B cell (primary cell): ENCODE results near the gene APOLD1.

ENCODE experiments used
- EZH2 ChIP-seq: IDR thresholded peaks from 2 replicates; pipeline ENCODE4 v1.6.1; 2012; ENCODE audit warnings: borderline replicate concordance, low read depth, mild to moderate bottlenecking, moderate library complexity, low read length; ENCODE audit not compliant: insufficient read depth, poor library complexity, severe bottlenecking
- TF ChIP-seq, protein P1 (sequence below): fragments of 200-600 bp; IDR thresholded peaks from one replicate; pipeline ENCODE4 v1.8.0; 2022; ENCODE audit warnings: antibody characterized with exemption, mild to moderate bottlenecking

- TF ChIP-seq, protein P1, sequence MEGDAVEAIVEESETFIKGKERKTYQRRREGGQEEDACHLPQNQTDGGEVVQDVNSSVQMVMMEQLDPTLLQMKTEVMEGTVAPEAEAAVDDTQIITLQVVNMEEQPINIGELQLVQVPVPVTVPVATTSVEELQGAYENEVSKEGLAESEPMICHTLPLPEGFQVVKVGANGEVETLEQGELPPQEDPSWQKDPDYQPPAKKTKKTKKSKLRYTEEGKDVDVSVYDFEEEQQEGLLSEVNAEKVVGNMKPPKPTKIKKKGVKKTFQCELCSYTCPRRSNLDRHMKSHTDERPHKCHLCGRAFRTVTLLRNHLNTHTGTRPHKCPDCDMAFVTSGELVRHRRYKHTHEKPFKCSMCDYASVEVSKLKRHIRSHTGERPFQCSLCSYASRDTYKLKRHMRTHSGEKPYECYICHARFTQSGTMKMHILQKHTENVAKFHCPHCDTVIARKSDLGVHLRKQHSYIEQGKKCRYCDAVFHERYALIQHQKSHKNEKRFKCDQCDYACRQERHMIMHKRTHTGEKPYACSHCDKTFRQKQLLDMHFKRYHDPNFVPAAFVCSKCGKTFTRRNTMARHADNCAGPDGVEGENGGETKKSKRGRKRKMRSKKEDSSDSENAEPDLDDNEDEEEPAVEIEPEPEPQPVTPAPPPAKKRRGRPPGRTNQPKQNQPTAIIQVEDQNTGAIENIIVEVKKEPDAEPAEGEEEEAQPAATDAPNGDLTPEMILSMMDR: no peak
- no peak for TF ChIP-seq EZH2
These were observed 32.2 kb downstream of the APOLD1 start for GRCh38 chr12:12817616-12818015.
